Ishikawa (cell line): ENCODE results near the gene TSPAN14.

ENCODE experiments used
- CEBPB ChIP-seq: IDR thresholded peaks from 2 replicates; pipeline ENCODE4 v1.6.1; 2012
- CREB1 ChIP-seq: IDR thresholded peaks from 2 replicates; pipeline ENCODE4 v1.6.1; 2012; ENCODE audit warnings: low read depth
- EGR1 ChIP-seq: IDR thresholded peaks from 2 replicates; pipeline ENCODE4 v1.6.1; 2012
- EP300 ChIP-seq: IDR thresholded peaks from 2 replicates; pipeline ENCODE4 v1.6.1; 2012; ENCODE audit warnings: borderline replicate concordance
- FOXM1 ChIP-seq: IDR thresholded peaks from 2 replicates; pipeline ENCODE4 v1.6.1; 2012; ENCODE audit warnings: low read depth, borderline replicate concordance
- NFIC ChIP-seq: IDR thresholded peaks from 2 replicates; pipeline ENCODE4 v1.6.1; 2012
- RAD21 ChIP-seq: IDR thresholded peaks from 2 replicates; pipeline ENCODE4 v1.6.1; 2012; ENCODE audit warnings: low read depth
- TAF1 ChIP-seq: IDR thresholded peaks from 2 replicates; pipeline ENCODE4 v1.6.1; 2012; ENCODE audit warnings: low read depth, mild to moderate bottlenecking
- TCF12 ChIP-seq: IDR thresholded peaks from 2 replicates; pipeline ENCODE4 v1.6.1; 2012; ENCODE audit warnings: low read depth
- TEAD4 ChIP-seq: IDR thresholded peaks from 2 replicates; pipeline ENCODE4 v1.6.1; 2012
- YY1 ChIP-seq: IDR thresholded peaks from 2 replicates; pipeline ENCODE4 v1.6.1; 2012; ENCODE audit warnings: low read depth
- ZBTB7A ChIP-seq: IDR thresholded peaks from 2 replicates; pipeline ENCODE4 v1.6.1; 2012; ENCODE audit warnings: low read depth
- TF ChIP-seq, protein P1 (sequence below): IDR thresholded peaks from 2 replicates; pipeline ENCODE4 v1.6.1; 2012
- TF ChIP-seq, protein P2 (sequence below): IDR thresholded peaks from 2 replicates; pipeline ENCODE4 v1.6.1; 2012
- TF ChIP-seq, protein P3 (sequence below): IDR thresholded peaks from 2 replicates; pipeline ENCODE4 v1.6.1; 2012; ENCODE audit warnings: low read depth, mild to moderate bottlenecking

TSPAN14 gene

DNA sequence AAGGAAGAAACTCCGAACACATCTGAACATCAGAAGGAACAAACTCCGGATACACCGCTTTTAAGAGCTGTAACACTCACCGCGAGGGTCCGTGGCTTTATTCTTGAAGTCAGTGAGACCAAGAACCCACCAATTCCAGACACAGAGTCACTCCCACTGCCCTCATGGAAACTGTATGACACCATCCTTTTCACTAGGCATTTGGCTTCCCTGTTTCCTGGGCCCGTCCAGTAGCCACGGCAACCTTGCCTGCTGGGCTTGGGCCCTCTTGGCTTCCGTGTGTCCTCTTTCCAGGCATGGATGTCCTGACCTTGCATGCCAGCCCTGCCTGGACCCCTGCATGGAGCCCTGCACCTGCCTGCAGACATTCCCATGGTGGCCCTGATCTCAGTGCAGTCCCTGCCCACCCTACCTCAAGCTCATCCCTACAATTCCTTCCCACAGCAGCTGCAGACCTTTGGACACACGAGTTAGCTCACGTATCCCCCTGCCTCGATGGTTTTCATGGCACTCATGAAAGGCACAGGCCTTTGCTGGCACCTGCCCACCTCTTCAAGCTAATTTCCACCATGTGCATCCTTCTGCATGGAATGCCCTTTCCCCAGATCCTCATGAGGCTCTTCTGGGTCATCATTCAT is 90.3 kb downstream of the TSPAN14 start:
- TF ChIP-seq YY1 (no peak), RAD21 (no peak)

DNA sequence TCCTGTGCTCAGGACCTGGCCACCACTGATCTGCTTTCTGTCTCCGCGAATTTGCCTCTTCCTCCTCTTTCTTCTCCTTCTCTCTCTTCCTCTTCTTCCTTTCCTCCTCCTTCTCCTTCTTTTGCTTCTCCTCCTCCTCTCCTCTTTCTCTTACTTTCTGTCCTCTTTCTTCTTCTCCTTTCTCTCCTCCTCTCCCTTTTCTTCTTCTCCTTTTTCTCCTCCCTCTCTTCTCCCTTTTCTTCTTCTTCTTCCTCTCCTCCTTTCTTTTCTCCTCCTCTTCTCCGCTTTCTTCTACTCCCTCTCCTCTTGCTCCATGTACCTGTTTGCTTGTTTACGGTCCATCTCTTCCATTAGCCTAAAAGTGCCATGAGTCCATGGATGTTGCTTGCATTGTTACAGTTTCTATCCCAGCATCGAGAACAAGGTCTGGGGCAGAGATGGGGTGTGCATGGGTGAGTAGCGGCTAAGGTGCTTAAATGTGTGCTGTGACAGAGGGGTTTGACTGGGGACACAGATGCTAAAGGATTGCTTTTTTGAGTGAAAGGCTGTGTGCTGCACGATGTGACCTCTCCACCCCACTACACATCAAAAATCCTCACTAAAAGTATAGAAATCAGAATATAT is 91.3 kb downstream of the TSPAN14 start:
- TF ChIP-seq CREB1, result no peak
- TF ChIP-seq TEAD4, result no peak
- no peak for TF ChIP-seq ZBTB7A
- TF ChIP-seq RAD21, result no peak
- no peak for TF ChIP-seq FOXM1
- TF ChIP-seq EGR1, result no peak
- no peak for TF ChIP-seq TCF12

DNA sequence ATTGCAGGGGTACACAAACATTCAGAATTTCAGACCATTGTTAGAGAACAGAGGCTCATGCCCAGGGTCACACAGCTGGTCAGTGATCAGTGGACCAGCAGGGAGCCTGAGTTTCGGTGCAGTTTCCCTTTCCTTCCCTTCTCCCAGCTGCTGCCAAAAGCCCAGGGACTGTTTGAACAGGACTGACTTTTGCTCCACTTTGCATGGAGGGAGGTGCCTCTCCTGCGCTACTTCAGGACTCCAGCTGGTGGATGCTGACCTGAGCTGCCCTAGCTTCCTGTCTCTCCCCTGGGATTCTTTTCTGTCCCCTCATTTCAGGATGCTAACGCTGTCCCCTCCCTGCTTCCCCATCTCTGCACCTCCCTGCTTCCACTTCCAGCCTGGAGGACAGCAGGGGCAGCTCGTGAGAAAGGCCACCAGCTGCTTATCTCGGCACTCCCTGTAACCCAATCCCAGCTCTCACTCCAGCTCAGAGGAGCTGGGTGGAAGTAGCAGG is 98.1 kb downstream of the TSPAN14 start:
- TF ChIP-seq ZBTB7A (no peak), NFIC (no peak), EGR1 (no peak), YY1 (no peak), CEBPB (no peak), TEAD4 (no peak), TCF12 (no peak), EP300 (no peak), TAF1 (no peak), CREB1 (no peak), RAD21 (no peak), FOXM1 (no peak)
- TF ChIP-seq, protein P1, sequence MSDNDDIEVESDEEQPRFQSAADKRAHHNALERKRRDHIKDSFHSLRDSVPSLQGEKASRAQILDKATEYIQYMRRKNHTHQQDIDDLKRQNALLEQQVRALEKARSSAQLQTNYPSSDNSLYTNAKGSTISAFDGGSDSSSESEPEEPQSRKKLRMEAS, result no peak
- TF ChIP-seq, protein P2, sequence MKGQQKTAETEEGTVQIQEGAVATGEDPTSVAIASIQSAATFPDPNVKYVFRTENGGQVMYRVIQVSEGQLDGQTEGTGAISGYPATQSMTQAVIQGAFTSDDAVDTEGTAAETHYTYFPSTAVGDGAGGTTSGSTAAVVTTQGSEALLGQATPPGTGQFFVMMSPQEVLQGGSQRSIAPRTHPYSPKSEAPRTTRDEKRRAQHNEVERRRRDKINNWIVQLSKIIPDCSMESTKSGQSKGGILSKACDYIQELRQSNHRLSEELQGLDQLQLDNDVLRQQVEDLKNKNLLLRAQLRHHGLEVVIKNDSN, result no peak
- TF ChIP-seq, protein P3, sequence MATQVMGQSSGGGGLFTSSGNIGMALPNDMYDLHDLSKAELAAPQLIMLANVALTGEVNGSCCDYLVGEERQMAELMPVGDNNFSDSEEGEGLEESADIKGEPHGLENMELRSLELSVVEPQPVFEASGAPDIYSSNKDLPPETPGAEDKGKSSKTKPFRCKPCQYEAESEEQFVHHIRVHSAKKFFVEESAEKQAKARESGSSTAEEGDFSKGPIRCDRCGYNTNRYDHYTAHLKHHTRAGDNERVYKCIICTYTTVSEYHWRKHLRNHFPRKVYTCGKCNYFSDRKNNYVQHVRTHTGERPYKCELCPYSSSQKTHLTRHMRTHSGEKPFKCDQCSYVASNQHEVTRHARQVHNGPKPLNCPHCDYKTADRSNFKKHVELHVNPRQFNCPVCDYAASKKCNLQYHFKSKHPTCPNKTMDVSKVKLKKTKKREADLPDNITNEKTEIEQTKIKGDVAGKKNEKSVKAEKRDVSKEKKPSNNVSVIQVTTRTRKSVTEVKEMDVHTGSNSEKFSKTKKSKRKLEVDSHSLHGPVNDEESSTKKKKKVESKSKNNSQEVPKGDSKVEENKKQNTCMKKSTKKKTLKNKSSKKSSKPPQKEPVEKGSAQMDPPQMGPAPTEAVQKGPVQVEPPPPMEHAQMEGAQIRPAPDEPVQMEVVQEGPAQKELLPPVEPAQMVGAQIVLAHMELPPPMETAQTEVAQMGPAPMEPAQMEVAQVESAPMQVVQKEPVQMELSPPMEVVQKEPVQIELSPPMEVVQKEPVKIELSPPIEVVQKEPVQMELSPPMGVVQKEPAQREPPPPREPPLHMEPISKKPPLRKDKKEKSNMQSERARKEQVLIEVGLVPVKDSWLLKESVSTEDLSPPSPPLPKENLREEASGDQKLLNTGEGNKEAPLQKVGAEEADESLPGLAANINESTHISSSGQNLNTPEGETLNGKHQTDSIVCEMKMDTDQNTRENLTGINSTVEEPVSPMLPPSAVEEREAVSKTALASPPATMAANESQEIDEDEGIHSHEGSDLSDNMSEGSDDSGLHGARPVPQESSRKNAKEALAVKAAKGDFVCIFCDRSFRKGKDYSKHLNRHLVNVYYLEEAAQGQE, result no peak

DNA sequence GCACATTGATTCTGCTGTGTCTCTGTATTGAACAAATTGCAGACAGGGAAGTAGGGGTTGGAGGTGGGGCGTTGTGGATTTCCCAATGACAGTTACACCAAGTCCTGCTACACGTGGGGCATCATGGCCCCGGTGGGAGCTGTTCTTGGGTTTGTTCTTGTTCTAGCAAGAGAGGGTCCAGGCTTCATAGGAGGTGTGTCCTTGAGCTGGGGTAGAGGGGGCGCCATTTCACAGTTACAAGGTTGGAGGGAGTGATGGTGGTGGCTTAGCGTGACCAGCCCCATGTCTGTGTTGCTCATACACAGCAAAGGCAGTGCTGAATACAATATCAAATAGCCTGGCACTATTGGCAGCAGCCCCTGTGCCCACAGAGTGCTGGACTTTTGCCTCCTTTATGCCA is 99.3 kb downstream of the TSPAN14 start:
- no peak for TF ChIP-seq FOXM1
- TF ChIP-seq TEAD4, result no peak
- TF ChIP-seq, protein P1, result no peak
- TF ChIP-seq, protein P3, result no peak
- TF ChIP-seq ZBTB7A, result no peak
- no peak for TF ChIP-seq EGR1
- no peak for TF ChIP-seq YY1
- no peak for TF ChIP-seq RAD21
- TF ChIP-seq TCF12, result no peak
- no peak for TF ChIP-seq CEBPB
- no peak for TF ChIP-seq CREB1
- TF ChIP-seq NFIC, result no peak
- no peak for TF ChIP-seq EP300
- TF ChIP-seq, protein P2, result no peak

DNA sequence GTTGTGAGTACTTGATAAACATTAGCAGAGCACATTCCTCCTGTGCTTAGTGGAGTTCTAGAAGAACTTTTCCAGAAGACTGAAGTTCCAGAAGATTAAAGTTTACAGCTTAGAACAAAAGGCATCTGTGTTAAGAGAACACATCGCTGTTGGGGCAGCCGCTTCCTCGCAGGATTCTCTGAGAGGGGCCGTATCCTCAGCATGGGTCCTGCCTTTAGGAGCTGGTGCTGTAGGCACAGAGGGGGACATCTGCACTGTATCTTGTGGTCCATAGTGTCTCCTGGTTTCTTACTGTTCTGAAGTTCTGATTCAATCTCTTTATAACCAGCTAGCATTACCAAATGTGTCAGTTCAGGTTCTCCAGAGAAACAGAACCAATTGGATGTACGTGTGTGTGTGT is 99.9 kb downstream of the TSPAN14 start:
- TF ChIP-seq EP300 (no peak), NFIC (no peak), RAD21 (no peak), YY1 (no peak), TCF12 (no peak), FOXM1 (no peak), CEBPB (no peak), ZBTB7A (no peak)
- TF ChIP-seq, protein P2, result no peak
- TF ChIP-seq, protein P3, result no peak
- TF ChIP-seq, protein P1, result no peak
